Mesenchymal stem cell (in vitro differentiated cells and primary cell): ENCODE data around the gene LPCAT1.

Experiments used
- DNase-seq: peaks from one replicate; pipeline ENCODE4 v3.0.0-alpha.2; 2013
- H2AFZ ChIP-seq: one replicate; pipeline ENCODE4 v1.6.1; 2013; ENCODE audit warnings: low read depth, mild to moderate bottlenecking, control low read depth, inconsistent platforms, low read length, moderate library complexity
- H2AK5ac ChIP-seq: 2 replicates; pipeline ENCODE4 v1.6.1; 2013; ENCODE audit warnings: low read length, moderate library complexity, mild to moderate bottlenecking, inconsistent platforms; ENCODE audit not compliant: severe bottlenecking
- H2BK120ac ChIP-seq: one replicate; pipeline ENCODE4 v1.6.1; 2013; ENCODE audit warnings: low read depth, mild to moderate bottlenecking, inconsistent platforms, low read length, moderate library complexity
- H2BK12ac ChIP-seq, 2 experiments: one replicate each; pipeline ENCODE4 v1.6.1; 2013; ENCODE audit warnings: inconsistent platforms in 2 of 2, low read length in 2 of 2, mild to moderate bottlenecking in 2 of 2, moderate library complexity in 2 of 2, control low read depth in 1 of 2
- H2BK15ac ChIP-seq: one replicate; pipeline ENCODE4 v1.6.1; 2013; ENCODE audit warnings: mild to moderate bottlenecking, low read depth, inconsistent platforms; ENCODE audit not compliant: poor library complexity, severe bottlenecking
- H2BK5ac ChIP-seq: 2 replicates; pipeline ENCODE4 v1.6.1; 2013; ENCODE audit warnings: low read depth, mild to moderate bottlenecking, low read length, control low read depth, inconsistent platforms; ENCODE audit not compliant: poor library complexity, severe bottlenecking
- H3K14ac ChIP-seq, 2 experiments: one replicate each; pipeline ENCODE4 v1.6.1; 2013; ENCODE audit warnings: inconsistent platforms in 2 of 2, low read length in 2 of 2, control low read depth in 1 of 2, mild to moderate bottlenecking in 1 of 2, moderate library complexity in 1 of 2
- H3K18ac ChIP-seq, 2 experiments: one replicate each; pipeline ENCODE4 v1.6.1; 2013; ENCODE audit warnings: inconsistent platforms in 2 of 2, low read length in 2 of 2, control low read depth in 1 of 2, low read depth in 1 of 2, mild to moderate bottlenecking in 1 of 2
- H3K23ac ChIP-seq, 2 experiments: one replicate each; pipeline ENCODE4 v1.6.1; 2013; ENCODE audit warnings: inconsistent platforms in 2 of 2, low read length in 2 of 2, mild to moderate bottlenecking in 2 of 2, moderate library complexity in 2 of 2, control low read depth in 1 of 2
- H3K27ac ChIP-seq: 2 replicates; pipeline ENCODE4 v1.5.1; 2013; ENCODE audit warnings: mild to moderate bottlenecking, moderate library complexity, low read length, control low read depth, inconsistent platforms; ENCODE audit not compliant: poor library complexity, severe bottlenecking
- H3K27me3 ChIP-seq, 2 experiments: 2 replicates each; pipeline versions ENCODE4 v1.6.1 to v1.7.0; 2013; ENCODE audit warnings: low read length in 2 of 2, mild to moderate bottlenecking in 2 of 2, moderate library complexity in 2 of 2, control low read depth in 1 of 2, inconsistent platforms in 1 of 2; ENCODE audit not compliant: control insufficient read depth in 1 of 2, insufficient read depth in 1 of 2
- H3K36me3 ChIP-seq, 2 experiments: 2 replicates each; pipeline versions ENCODE4 v1.6.1 to v1.7.0; 2013; ENCODE audit warnings: low read length in 2 of 2, control low read depth in 1 of 2, inconsistent platforms in 1 of 2, low read depth in 1 of 2, mild to moderate bottlenecking in 1 of 2; ENCODE audit not compliant: insufficient read depth in 2 of 2, control insufficient read depth in 1 of 2
- H3K4ac ChIP-seq, 2 experiments: one replicate each; pipeline ENCODE4 v1.6.1; 2013; ENCODE audit warnings: inconsistent platforms in 2 of 2, low read length in 2 of 2, mild to moderate bottlenecking in 2 of 2, moderate library complexity in 2 of 2, control low read depth in 1 of 2, low read depth in 1 of 2
- H3K4me1 ChIP-seq: 2 replicates; pipeline ENCODE4 v1.6.1; 2013; ENCODE audit warnings: low read depth, low read length, control low read depth; ENCODE audit not compliant: control insufficient read depth, insufficient read depth
- H3K4me2 ChIP-seq: 2 replicates; pipeline ENCODE4 v1.6.1; 2013; ENCODE audit warnings: low read length, mild to moderate bottlenecking, inconsistent platforms; ENCODE audit not compliant: poor library complexity, severe bottlenecking
- H3K4me3 ChIP-seq, 2 experiments: 2 replicates each; pipeline versions ENCODE4 v1.5.1 to v1.7.0; 2013; ENCODE audit warnings: low read length in 2 of 2, mild to moderate bottlenecking in 2 of 2, control low read depth in 1 of 2, low read depth in 1 of 2; ENCODE audit not compliant: insufficient read depth in 1 of 2
- H3K79me1 ChIP-seq: replicated peaks from 2 replicates; pipeline ENCODE4 v1.6.1; 2013; ENCODE audit warnings: mild to moderate bottlenecking, control low read depth, low read length, inconsistent platforms; ENCODE audit not compliant: poor library complexity, severe bottlenecking
- H3K9ac ChIP-seq: 2 replicates; pipeline ENCODE4 v1.7.0; 2013; ENCODE audit warnings: mild to moderate bottlenecking, low read length, moderate library complexity
- H3K9me3 ChIP-seq: 2 replicates; pipeline ENCODE4 v1.7.0; 2013; ENCODE audit warnings: mild to moderate bottlenecking, low read length; ENCODE audit not compliant: control insufficient read depth
- H4K8ac ChIP-seq: one replicate; pipeline ENCODE4 v1.6.1; 2013; ENCODE audit warnings: inconsistent platforms, mild to moderate bottlenecking, low read length, moderate library complexity
- H4K91ac ChIP-seq: one replicate; pipeline ENCODE4 v1.6.1; 2013; ENCODE audit warnings: mild to moderate bottlenecking, low read length, inconsistent platforms
- WGBS: methylation state at CpG from one replicate; pipeline ENCODE4 v1.1.7; 2013; ENCODE audit warnings: mixed read lengths; 5-methylcytosine and 5-hydroxymethylcytosine counted together

The LPCAT1 gene

GRCh38 chr5:1504617-1505016, 19.1 kb downstream of the LPCAT1 start:
- Histone ChIP-seq H2BK12ac (no peak overlapping the region), H2AK5ac (no peak overlapping the region), H2BK120ac (no peak overlapping the region), H3K79me1 (peaks cover 63% of the 10 kb centered on the region), H3K4ac (no peak overlapping the region), H3K27me3 (no peaks in the 10 kb centered on the region), H3K36me3 (peaks cover 19 to 64% of the 10 kb centered on the region in 2 experiments), H3K23ac (no peak overlapping the region), H3K4me3 (no peak overlapping the region), H2AFZ (no peak overlapping the region), H3K27ac (no peak overlapping the region), H3K18ac (no peak overlapping the region), H3K9ac (no peak overlapping the region), H3K9me3 (no peaks in the 10 kb centered on the region), H2BK15ac (no peak overlapping the region), H3K4me1 (peaks cover 9% of the 10 kb centered on the region), H4K91ac (no peak overlapping the region), H3K14ac (no peak overlapping the region), H3K4me2 (no peak overlapping the region), H4K8ac (no peak overlapping the region), H2BK5ac (no peak overlapping the region)
- 88% methylated on average over 12 of the region's 12 CpGs for WGBS
- DNase-seq = no peak

DNA sequence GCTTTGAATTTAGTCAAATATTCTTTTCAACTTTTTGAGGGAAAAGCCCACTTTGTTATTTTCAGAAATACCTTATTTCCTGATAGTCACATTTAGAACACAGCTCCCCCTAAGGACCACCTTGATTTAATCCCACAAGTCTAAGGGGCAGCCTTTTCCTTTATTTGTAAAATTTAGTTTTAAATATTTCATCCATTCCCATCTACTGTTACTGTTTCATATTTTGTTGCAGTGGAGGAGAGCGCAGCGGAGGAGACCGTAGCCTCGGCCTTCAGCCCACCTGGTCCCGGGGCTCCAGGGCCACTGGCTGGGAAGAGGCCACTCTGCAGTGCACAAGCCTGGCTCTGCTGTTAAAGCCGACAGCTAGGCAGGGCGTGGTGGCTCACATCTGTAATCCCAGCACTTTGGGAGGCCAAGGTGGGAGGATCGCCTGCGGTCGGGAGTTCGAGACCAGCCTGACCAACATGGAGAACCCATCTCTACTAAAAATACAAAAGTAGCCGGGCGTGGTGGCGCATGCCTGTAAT, 19.6 kb downstream of the LPCAT1 start:
- Histone ChIP-seq H3K4me2 (no peak overlapping the region), H3K27ac (no peak overlapping the region), H3K14ac (no peak overlapping the region), H3K9ac (peak overlapping the region; percentile 1), H4K91ac (no peak overlapping the region), H3K36me3 (peaks cover 17 to 61% of the 10 kb centered on the region in 2 experiments), H3K4ac (no peak overlapping the region), H3K79me1 (peaks cover 61% of the 10 kb centered on the region), H3K18ac (no peak overlapping the region), H2BK5ac (no peak overlapping the region), H3K4me3 (no peak overlapping the region), H2AK5ac (no peak overlapping the region), H2BK120ac (no peak overlapping the region), H3K9me3 (no peaks in the 10 kb centered on the region), H2BK15ac (no peak overlapping the region), H3K23ac (no peak overlapping the region), H3K4me1 (peaks cover 10% of the 10 kb centered on the region), H3K27me3 (no peaks in the 10 kb centered on the region), H2BK12ac (no peak overlapping the region), H4K8ac (no peak overlapping the region), H2AFZ (no peak overlapping the region)
- 97% methylated on average over 14 of the region's 14 CpGs for WGBS
- no peak for DNase-seq

DNA sequence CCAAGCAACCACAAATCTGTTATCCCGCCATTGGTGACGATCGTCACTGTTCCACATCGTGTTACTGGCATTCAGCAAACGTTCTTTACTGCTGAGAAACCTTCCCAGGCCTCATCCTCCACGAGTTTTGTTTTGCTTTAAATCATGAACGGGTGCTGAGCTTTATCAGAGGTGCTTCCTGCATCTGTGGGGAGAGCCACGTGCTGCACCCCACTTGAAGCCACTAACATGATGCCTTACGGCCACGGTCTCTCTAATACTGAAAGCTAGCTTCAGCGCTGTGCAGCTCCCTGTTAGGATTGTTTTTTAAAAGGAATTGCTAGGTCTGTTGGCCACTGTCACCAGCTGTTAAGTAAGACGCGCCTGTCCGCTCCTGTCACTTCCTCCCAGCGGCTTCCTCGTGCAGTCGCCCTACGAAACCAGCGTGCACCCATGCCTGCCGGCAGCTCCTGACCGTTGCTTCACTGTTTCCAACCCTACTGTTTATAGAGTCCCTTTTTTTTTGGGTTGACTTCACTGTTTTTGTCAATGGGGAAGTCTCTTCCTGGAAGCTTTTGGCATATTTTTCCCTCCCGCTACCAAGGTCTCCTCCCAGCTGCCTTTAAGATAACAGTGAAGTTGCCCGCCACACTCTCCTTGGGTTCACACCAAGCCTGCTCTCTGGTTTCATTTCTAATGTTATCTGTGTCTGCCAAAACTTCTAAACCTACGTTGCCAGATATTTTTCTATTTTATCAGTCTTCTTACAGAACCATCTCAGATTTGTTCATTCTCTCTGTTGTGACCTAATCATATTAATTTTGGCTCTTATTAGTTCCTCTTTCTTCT, 20.3 kb downstream of the LPCAT1 start:
- no peak overlapping the region for H2AFZ ChIP-seq
- H3K4me2 ChIP-seq = no peak overlapping the region
- H4K8ac ChIP-seq = no peak overlapping the region
- H3K18ac ChIP-seq = no peak overlapping the region
- H4K91ac ChIP-seq = no peak overlapping the region
- no peak for DNase-seq
- peak overlapping the region; percentile 1 for H3K9ac ChIP-seq
- no peak overlapping the region for H3K4ac ChIP-seq
- 97% methylated on average over 23 of the region's 24 CpGs for WGBS
- H2BK5ac ChIP-seq = no peak overlapping the region
- peaks cover 11% of the 10 kb centered on the region for H3K4me1 ChIP-seq
- H2AK5ac ChIP-seq = no peak overlapping the region
- H2BK15ac ChIP-seq = no peak overlapping the region
- H3K9me3 ChIP-seq = no peaks in the 10 kb centered on the region
- H2BK12ac ChIP-seq = no peak overlapping the region
- H3K14ac ChIP-seq = no peak overlapping the region
- H3K27me3 ChIP-seq = no peaks in the 10 kb centered on the region
- H3K79me1 ChIP-seq = peaks cover 58% of the 10 kb centered on the region
- H3K27ac ChIP-seq = no peak overlapping the region
- no peak overlapping the region for H2BK120ac ChIP-seq
- H3K36me3 ChIP-seq = peaks cover 21 to 59% of the 10 kb centered on the region in 2 experiments
- H3K23ac ChIP-seq = no peak overlapping the region
- peak overlapping the region in 1 of 2 experiments; percentile 23 for H3K4me3 ChIP-seq

DNA sequence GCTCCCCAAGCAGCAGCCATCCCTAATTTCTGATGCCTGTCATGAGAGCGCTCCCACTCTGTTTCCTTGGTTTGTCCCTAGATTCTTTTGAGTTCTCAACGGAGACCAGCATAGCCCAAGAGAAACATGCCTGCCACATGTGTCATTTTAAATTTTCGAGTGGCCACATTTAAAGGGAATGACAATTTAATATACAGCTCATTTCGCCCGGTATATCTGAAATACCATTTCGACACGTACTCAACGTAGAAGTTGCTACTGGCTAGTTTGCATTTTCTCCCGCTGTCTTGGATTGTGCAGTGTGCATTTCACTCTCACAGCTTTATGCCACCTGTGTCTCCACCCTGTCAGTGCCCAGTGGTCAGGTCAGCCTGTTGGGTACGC, 21.0 kb downstream of the LPCAT1 start:
- H4K8ac ChIP-seq = no peak overlapping the region
- no peak overlapping the region for H4K91ac ChIP-seq
- no peak overlapping the region for H3K23ac ChIP-seq
- H3K14ac ChIP-seq = no peak overlapping the region
- peaks cover 16 to 53% of the 10 kb centered on the region in 2 experiments for H3K36me3 ChIP-seq
- H3K27ac ChIP-seq = no peak overlapping the region
- peaks cover 11% of the 10 kb centered on the region for H3K4me1 ChIP-seq
- peaks cover 51% of the 10 kb centered on the region for H3K79me1 ChIP-seq
- no peak overlapping the region for H3K9ac ChIP-seq
- 96% methylated on average over 10 of the region's 10 CpGs for WGBS
- H2BK120ac ChIP-seq = no peak overlapping the region
- no peaks in the 10 kb centered on the region for H3K27me3 ChIP-seq
- no peak overlapping the region for H2BK15ac ChIP-seq
- no peak overlapping the region for H2BK12ac ChIP-seq
- H2BK5ac ChIP-seq = no peak overlapping the region
- H3K4ac ChIP-seq = no peak overlapping the region
- H3K9me3 ChIP-seq = no peaks in the 10 kb centered on the region
- H2AK5ac ChIP-seq = no peak overlapping the region
- H2AFZ ChIP-seq = no peak overlapping the region
- H3K18ac ChIP-seq = no peak overlapping the region
- DNase-seq = no peak
- no peak overlapping the region for H3K4me3 ChIP-seq
- no peak overlapping the region for H3K4me2 ChIP-seq
